HG03378 (cell line): ENCODE results near the gene RAC2.
A peak's percentile ranks its signal among the peaks of the same experiment; 100 is the strongest.
"Not testable (repeated sequence)": the region's sequence is repeated elsewhere in the genome, so short reads cannot be mapped to it uniquely, and the experiment has no call there.

ENCODE experiments used
- ATAC-seq: cut with Tn5 transposase; IDR thresholded peaks from one replicate; pipeline ENCODE4 v1.9.1; 2021; ENCODE audit warnings: mild to moderate bottlenecking, moderate library complexity; ENCODE audit not compliant: unreplicated experiment

The RAC2 gene

GRCh38 chr22:37235897-37236607 is 8.0 kb downstream of the RAC2 start:
- ATAC-seq: no peak

- ATAC-seq: no peak
These were observed 9.0 kb downstream of the RAC2 start for GRCh38 chr22:37234736-37235711.

GRCh38 chr22:37233751-37234631 is 10.1 kb downstream of the RAC2 start:
- no peak for ATAC-seq

GRCh38 chr22:37233371-37233750 is 10.7 kb downstream of the RAC2 start:
- ATAC-seq: not testable (repeated sequence)

- no peak for ATAC-seq
These were observed 11.7 kb downstream of the RAC2 start for GRCh38 chr22:37232140-37232998.

GRCh38 chr22:37231406-37232139 is 12.5 kb downstream of the RAC2 start:
- ATAC-seq: no peak

GRCh38 chr22:37230673-37231405 is 13.2 kb downstream of the RAC2 start:
- peak; percentile 52 for ATAC-seq

GRCh38 chr22:37229805-37230672 is 14.0 kb downstream of the RAC2 start:
- ATAC-seq: no peak

- no peak for ATAC-seq
These were observed 14.9 kb downstream of the RAC2 start for GRCh38 chr22:37229012-37229804.

GRCh38 chr22:37228106-37229011 is 15.7 kb downstream of the RAC2 start:
- no peak for ATAC-seq

- ATAC-seq: no peak
These were observed 17.6 kb downstream of the RAC2 start for GRCh38 chr22:37226514-37226913.

GRCh38 chr22:37226087-37226486 is 18.0 kb downstream of the RAC2 start:
- ATAC-seq: no peak

- no peak for ATAC-seq
These were observed 18.6 kb downstream of the RAC2 start for GRCh38 chr22:37225481-37225880.

GRCh38 chr22:37224757-37225420 is 19.2 kb downstream of the RAC2 start:
- ATAC-seq: no peak

- ATAC-seq: no peak
These were observed 20.0 kb downstream of the RAC2 start for GRCh38 chr22:37223965-37224551.
